HepG2 (cell line): Measurements from ENCODE around the gene UBE2I.

Source experiments
- GRHL1 ChIP-seq: sonication (generic); formaldehyde crosslinking; conservative IDR thresholded peaks from 2 replicates; pipeline ENCODE4 v1.8.0; 2022; ENCODE audit warnings: missing genetic modification reagents
- JUN ChIP-seq: sonication (generic); formaldehyde crosslinking; IDR thresholded peaks from 2 replicates; pipeline ENCODE4 v1.4.0; 2020; ENCODE audit warnings: mild to moderate bottlenecking, missing genetic modification reagents
- POLR2G ChIP-seq: fragments of 200-400 bp; formaldehyde crosslinking; IDR thresholded peaks from 2 replicates; pipeline ENCODE4 v1.6.1; 2018; ENCODE audit warnings: mild to moderate bottlenecking, low read depth, low read length, moderate library complexity
- ZNF143 ChIP-seq: sonication (generic); formaldehyde crosslinking; IDR thresholded peaks from 2 replicates; pipeline ENCODE4 v1.4.0; 2020; ENCODE audit warnings: missing genetic modification reagents

- TF ChIP-seq POLR2G (no peak), ZNF143 (CRISPR knock-in tag) (no peak), GRHL1 (CRISPR knock-in tag) (no peak), JUN (CRISPR knock-in tag) (no peak)
Measured at GRCh38 chr16:1279945-1280589, 29.4 kb upstream of the UBE2I start.
